ENCODE results near the gene MTA1.

The MTA1 gene

GRCh38 chr14:105460116-105460515, 40.5 kb downstream of the MTA1 start:
- no peak for DNase-seq (ENCODE audit: low read depth in 2 of 3, low spot score in 2 of 3)

GRCh38 chr14:105460616-105461015, 41.0 kb downstream of the MTA1 start:
- DNase-seq (ENCODE audit: low read depth in 2 of 3, low spot score in 2 of 3) = no peak

GRCh38 chr14:105461903-105462302, 42.3 kb downstream of the MTA1 start:
- DNase-seq (ENCODE audit: low read depth in 2 of 3, low spot score in 2 of 3) = no peak

- no peak for DNase-seq (ENCODE audit: low read depth in 2 of 3, low spot score in 2 of 3)
Measured at GRCh38 chr14:105464501-105464900, 44.9 kb downstream of the MTA1 start.

- DNase-seq (ENCODE audit: low read depth in 2 of 3, low spot score in 2 of 3) = no peak
Measured at GRCh38 chr14:105465209-105466031, 45.8 kb downstream of the MTA1 start.

- no peak for DNase-seq (ENCODE audit: low read depth in 2 of 3, low spot score in 2 of 3)
Measured at GRCh38 chr14:105466531-105467248, 47.1 kb downstream of the MTA1 start.

GRCh38 chr14:105467249-105467941, 47.8 kb downstream of the MTA1 start:
- DNase-seq (ENCODE audit: low read depth in 2 of 3, low spot score in 2 of 3) = no peak

GRCh38 chr14:105467942-105468471, 48.4 kb downstream of the MTA1 start:
- no peak for DNase-seq (ENCODE audit: low read depth in 2 of 3, low spot score in 2 of 3)

GRCh38 chr14:105468621-105469241, 49.1 kb downstream of the MTA1 start:
- no peak for DNase-seq (ENCODE audit: low read depth in 2 of 3, low spot score in 2 of 3)

- DNase-seq (ENCODE audit: low read depth in 2 of 3, low spot score in 2 of 3) = no peak
Measured at GRCh38 chr14:105469456-105470349, 50.1 kb downstream of the MTA1 start.

GRCh38 chr14:105470350-105471296, 51.0 kb downstream of the MTA1 start:
- no peak for DNase-seq (ENCODE audit: low read depth in 2 of 3, low spot score in 2 of 3)

GRCh38 chr14:105471297-105471821, 51.7 kb downstream of the MTA1 start:
- DNase-seq (ENCODE audit: low read depth in 2 of 3, low spot score in 2 of 3) = no peak

GRCh38 chr14:105471823-105472485, 52.3 kb downstream of the MTA1 start:
- no peak for DNase-seq (ENCODE audit: low read depth in 2 of 3, low spot score in 2 of 3)

- no peak for DNase-seq (ENCODE audit: low read depth in 2 of 3, low spot score in 2 of 3)
Measured at GRCh38 chr14:105472486-105472991, 52.9 kb downstream of the MTA1 start.

- no peak for DNase-seq (ENCODE audit: low read depth in 2 of 3, low spot score in 2 of 3)
Measured at GRCh38 chr14:105473033-105473676, 53.5 kb downstream of the MTA1 start.

- DNase-seq (ENCODE audit: low read depth in 2 of 3, low spot score in 2 of 3) = no peak
Measured at GRCh38 chr14:105473677-105474482, 54.3 kb downstream of the MTA1 start.
